HG02870 (cell line): ENCODE data around the gene SAP30BP.

Experiments
- ATAC-seq: cut with Tn5 transposase; IDR thresholded peaks from one replicate; pipeline ENCODE4 v1.9.1; 2021; ENCODE audit warnings: mild to moderate bottlenecking, moderate library complexity; ENCODE audit not compliant: unreplicated experiment

Gene SAP30BP

GRCh38 chr17:75707079-75707571, 40.0 kb downstream of the SAP30BP start:
- no peak for ATAC-seq

GRCh38 chr17:75712446-75712845, 45.3 kb downstream of the SAP30BP start:
- no peak for ATAC-seq

- no peak for ATAC-seq
Observed at GRCh38 chr17:75719732-75720131, 52.6 kb downstream of the SAP30BP start.

- no peak for ATAC-seq
Observed at GRCh38 chr17:75720656-75721462, 53.7 kb downstream of the SAP30BP start, which contains the start of gene ITGB4. Gene ITGB4 (plus strand): TSS chr17:75721459. CDS start chr17:75724704, 3,245 bp downstream.

GRCh38 chr17:75721463-75722011, 54.4 kb downstream of the SAP30BP start:
- ATAC-seq, result no peak

- ATAC-seq, result no peak
Observed at GRCh38 chr17:75722076-75722475, 54.9 kb downstream of the SAP30BP start.

GRCh38 chr17:75722542-75723095, 55.5 kb downstream of the SAP30BP start:
- ATAC-seq, result no peak

GRCh38 chr17:75723171-75723930, 56.2 kb downstream of the SAP30BP start:
- no peak for ATAC-seq

- no peak for ATAC-seq
Observed at GRCh38 chr17:75724016-75725003, 57.2 kb downstream of the SAP30BP start.

- no peak for ATAC-seq
Observed at GRCh38 chr17:75725504-75725903, 58.4 kb downstream of the SAP30BP start.

- no peak for ATAC-seq
Observed at GRCh38 chr17:75727391-75727790, 60.3 kb downstream of the SAP30BP start.

- no peak for ATAC-seq
Observed at GRCh38 chr17:75729351-75729750, 62.2 kb downstream of the SAP30BP start.

- ATAC-seq, result no peak
Observed at GRCh38 chr17:75730065-75730464, 62.9 kb downstream of the SAP30BP start.

- ATAC-seq, result no peak
Observed at GRCh38 chr17:75731086-75731715, 64.1 kb downstream of the SAP30BP start.

- ATAC-seq, result no peak
Observed at GRCh38 chr17:75731716-75732498, 64.8 kb downstream of the SAP30BP start.

- no peak for ATAC-seq
Observed at GRCh38 chr17:75733471-75733870, 66.3 kb downstream of the SAP30BP start.

GRCh38 chr17:75734674-75735294, 67.6 kb downstream of the SAP30BP start:
- ATAC-seq, result no peak

GRCh38 chr17:75736173-75736835, 69.2 kb downstream of the SAP30BP start:
- no peak for ATAC-seq
